NT2/D1 (cell line): ENCODE results near the gene ZSCAN21.

Source experiments
- SUZ12 ChIP-seq: IDR thresholded peaks from 2 replicates; pipeline ENCODE4 v1.6.1; 2011; ENCODE audit not compliant: insufficient read length, insufficient read depth; ENCODE audit errors: extremely low read depth
- YY1 ChIP-seq: IDR thresholded peaks from 2 replicates; pipeline ENCODE4 v1.6.1; 2011; ENCODE audit not compliant: insufficient read length, insufficient read depth
- ZNF274 ChIP-seq: IDR thresholded peaks from 2 replicates; pipeline ENCODE4 v1.6.1; 2011; ENCODE audit warnings: mild to moderate bottlenecking, low read depth, low read length

GRCh38 chr7:100069991-100070390 is 20.4 kb downstream of the ZSCAN21 start:
- TF ChIP-seq ZNF274: no peak
- no peak for TF ChIP-seq YY1
- no peak for TF ChIP-seq SUZ12
